AG09319 (cell line): Measurements from ENCODE around the gene CCSER1.
"Not testable (repeated sequence)": the region's sequence is repeated elsewhere in the genome, so short reads cannot be mapped to it uniquely, and the experiment has no call there.

Experiments used
- DNase-seq: peaks from one replicate; pipeline ENCODE4 v3.0.0-alpha.2; 2010; ENCODE audit warnings: low read depth; ENCODE audit errors: extremely low read depth
- CTCF ChIP-seq: IDR thresholded peaks from 2 replicates; pipeline ENCODE4 v1.5.1; 2011; ENCODE audit warnings: low read depth, mild to moderate bottlenecking, inconsistent platforms, low read length, moderate library complexity

CCSER1 gene

GRCh38 chr4:90357117-90357710, 230.0 kb downstream of the CCSER1 start:
- peak; percentile 56 for TF ChIP-seq CTCF
- DNase-seq = peak; percentile 14

GRCh38 chr4:90375081-90375480, 247.9 kb downstream of the CCSER1 start:
- no peak for TF ChIP-seq CTCF
- no peak for DNase-seq

- no peak for DNase-seq
- TF ChIP-seq CTCF = no peak
Observed at GRCh38 chr4:90393215-90393614, 266.0 kb downstream of the CCSER1 start.

- no peak for DNase-seq
- no peak for TF ChIP-seq CTCF
Observed at GRCh38 chr4:90403781-90404180, 276.6 kb downstream of the CCSER1 start.

GRCh38 chr4:90407897-90408296, 280.7 kb downstream of the CCSER1 start:
- DNase-seq = not testable (repeated sequence)

- not testable (repeated sequence) for DNase-seq
Observed at GRCh38 chr4:90412786-90413185, 285.6 kb downstream of the CCSER1 start.

GRCh38 chr4:90415116-90415515, 287.9 kb downstream of the CCSER1 start:
- no peak for TF ChIP-seq CTCF
- no peak for DNase-seq

GRCh38 chr4:90419124-90419711, 292.0 kb downstream of the CCSER1 start:
- DNase-seq = no peak

More at GRCh38 chr4:90419124-90419711, 292.0 kb downstream of the CCSER1 start:
- peak; percentile 39 for TF ChIP-seq CTCF
